Liver (tissue), 2 donors: ENCODE results near the gene COX17.

Experiments used
- MAX ChIP-seq: IDR thresholded peaks from 2 replicates; pipeline ENCODE4 v1.6.1; 2016; ENCODE audit warnings: antibody characterized with exemption
- TF ChIP-seq, protein P1 (sequence below): fragments of 150-350 bp; IDR thresholded peaks from 2 replicates; pipeline ENCODE4 v1.5.1; 2017; ENCODE audit warnings: improper control_type of control experiment, low read depth, low read length; ENCODE audit not compliant: missing input control
- donor health status: healthy.

DNA sequence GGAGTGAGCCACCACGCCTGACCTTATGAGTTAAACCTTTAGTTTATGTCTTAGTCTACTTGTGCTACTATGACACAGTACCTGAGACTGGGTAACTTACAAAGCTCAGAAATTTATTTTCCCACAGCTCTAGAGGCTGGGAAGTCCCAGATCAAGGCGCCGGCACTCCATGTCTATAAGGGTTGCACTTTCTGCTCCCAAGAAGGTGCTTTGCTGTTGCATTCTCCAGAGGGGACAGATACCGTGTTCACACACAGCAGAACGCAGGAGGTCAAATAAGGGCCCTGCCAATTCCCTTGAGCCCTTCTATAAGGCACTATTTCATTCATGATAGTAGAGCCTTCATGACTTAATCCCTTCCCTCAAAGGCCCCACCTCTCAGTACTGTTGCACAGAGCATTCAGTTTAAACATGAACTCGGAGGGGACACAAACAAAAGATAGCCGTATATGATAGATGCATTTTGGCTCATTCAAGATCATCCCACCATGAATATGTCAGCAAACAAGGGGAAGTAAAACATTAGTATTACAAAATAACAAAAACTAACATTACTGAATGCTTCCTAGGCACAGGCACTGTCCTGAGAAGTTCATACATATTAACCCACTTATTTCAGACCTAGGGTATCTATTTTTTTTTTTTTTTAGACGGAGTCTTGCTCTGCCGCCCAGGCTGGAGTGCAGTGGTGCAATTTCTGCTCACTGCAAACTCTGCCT lies 53.0 kb downstream of the COX17 start:
- TF ChIP-seq, protein P1, sequence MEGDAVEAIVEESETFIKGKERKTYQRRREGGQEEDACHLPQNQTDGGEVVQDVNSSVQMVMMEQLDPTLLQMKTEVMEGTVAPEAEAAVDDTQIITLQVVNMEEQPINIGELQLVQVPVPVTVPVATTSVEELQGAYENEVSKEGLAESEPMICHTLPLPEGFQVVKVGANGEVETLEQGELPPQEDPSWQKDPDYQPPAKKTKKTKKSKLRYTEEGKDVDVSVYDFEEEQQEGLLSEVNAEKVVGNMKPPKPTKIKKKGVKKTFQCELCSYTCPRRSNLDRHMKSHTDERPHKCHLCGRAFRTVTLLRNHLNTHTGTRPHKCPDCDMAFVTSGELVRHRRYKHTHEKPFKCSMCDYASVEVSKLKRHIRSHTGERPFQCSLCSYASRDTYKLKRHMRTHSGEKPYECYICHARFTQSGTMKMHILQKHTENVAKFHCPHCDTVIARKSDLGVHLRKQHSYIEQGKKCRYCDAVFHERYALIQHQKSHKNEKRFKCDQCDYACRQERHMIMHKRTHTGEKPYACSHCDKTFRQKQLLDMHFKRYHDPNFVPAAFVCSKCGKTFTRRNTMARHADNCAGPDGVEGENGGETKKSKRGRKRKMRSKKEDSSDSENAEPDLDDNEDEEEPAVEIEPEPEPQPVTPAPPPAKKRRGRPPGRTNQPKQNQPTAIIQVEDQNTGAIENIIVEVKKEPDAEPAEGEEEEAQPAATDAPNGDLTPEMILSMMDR: no peak
- TF ChIP-seq MAX: no peak
